Chondrocyte (in vitro differentiated cells): ENCODE measurements around the gene EEPD1. TPM values are rescaled to one million over a fixed set of nuclear protein-coding genes. Genes with fewer than 3 reads are reported as not detected.

Experiments
- DNase-seq: peaks from one replicate; pipeline ENCODE4 v3.0.0; 2021; ENCODE audit warnings: mixed read lengths, low spot score
- H3K27ac Mint-ChIP-seq: one replicate; pipeline ENCODE4 v1.8.0; 2021; ENCODE audit warnings: mild to moderate bottlenecking, moderate library complexity, mixed read lengths; ENCODE audit not compliant: unreplicated experiment
- H3K27me3 Mint-ChIP-seq: 2 replicates; pipeline ENCODE4 v1.8.0; 2021; ENCODE audit warnings: low read depth, mixed read lengths
- H3K36me3 Mint-ChIP-seq: 2 replicates; pipeline ENCODE4 v1.8.0; 2021; ENCODE audit warnings: low read depth, mixed read lengths
- H3K4me1 Mint-ChIP-seq: 2 replicates; pipeline ENCODE4 v1.8.0; 2021; ENCODE audit warnings: low read depth, mild to moderate bottlenecking, mixed read lengths
- H3K4me3 Mint-ChIP-seq: one replicate; pipeline ENCODE4 v1.8.0; 2021; ENCODE audit warnings: mild to moderate bottlenecking, moderate library complexity, mixed read lengths; ENCODE audit not compliant: unreplicated experiment
- H3K9me3 Mint-ChIP-seq: 2 replicates; pipeline ENCODE4 v1.8.0; 2021; ENCODE audit warnings: low read depth, mixed read lengths
- CTCF ChIP-seq: fragments of 200-600 bp; sonication (generic); IDR thresholded peaks from 2 replicates; pipeline ENCODE4 v1.5.0; 2021; ENCODE audit warnings: antibody characterized with exemption, mild to moderate bottlenecking, moderate library complexity
- total RNA-seq: library from RNA; stranded (reverse); gene quantifications from 3 replicates; pipeline ENCODE4 v1.2.1, GENCODE V29; 2021

Gene EEPD1
- total RNA-seq, 1 donor from 2014 or later = 5.8 TPM

- Mint-ChIP-seq H3K27ac (no peak overlapping the region), H3K4me1 (peaks cover 19% of the 10 kb centered on the region), H3K4me3 (no peak overlapping the region), H3K9me3 (no peaks in the 10 kb centered on the region), H3K27me3 (no peaks in the 10 kb centered on the region), H3K36me3 (peaks cover 1% of the 10 kb centered on the region)
- no peak for DNase-seq
- no peak for TF ChIP-seq CTCF
Measured at GRCh38 chr7:36298106-36298505, 145.1 kb downstream of the EEPD1 start.

- peaks cover 31% of the 10 kb centered on the region for H3K4me1 Mint-ChIP-seq
Measured at GRCh38 chr7:36299223-36299774, 146.2 kb downstream of the EEPD1 start.

GRCh38 chr7:36299823-36300341 is 146.8 kb downstream of the EEPD1 start:
- peak; percentile 21 for TF ChIP-seq CTCF
- Mint-ChIP-seq H3K4me3 (no peak overlapping the region), H3K36me3 (peaks cover 1% of the 10 kb centered on the region), H3K27ac (no peak overlapping the region), H3K4me1 (peaks cover 36% of the 10 kb centered on the region), H3K27me3 (no peaks in the 10 kb centered on the region), H3K9me3 (no peaks in the 10 kb centered on the region)
- no peak for DNase-seq

More at GRCh38 chr7:36299223-36299774, 146.2 kb downstream of the EEPD1 start:
- Mint-ChIP-seq H3K9me3 (no peaks in the 10 kb centered on the region), H3K36me3 (peaks cover 1% of the 10 kb centered on the region), H3K4me3 (no peak overlapping the region), H3K27ac (no peak overlapping the region), H3K27me3 (no peaks in the 10 kb centered on the region)
- DNase-seq = no peak
- TF ChIP-seq CTCF = no peak

- no peaks in the 10 kb centered on the region for H3K9me3 Mint-ChIP-seq
- H3K36me3 Mint-ChIP-seq = peaks cover 1% of the 10 kb centered on the region
- DNase-seq = no peak
- no peak overlapping the region for H3K4me3 Mint-ChIP-seq
- no peaks in the 10 kb centered on the region for H3K27me3 Mint-ChIP-seq
- TF ChIP-seq CTCF = no peak
- H3K4me1 Mint-ChIP-seq = peaks cover 40% of the 10 kb centered on the region
- H3K27ac Mint-ChIP-seq = no peak overlapping the region
Measured at GRCh38 chr7:36300696-36301350, 147.8 kb downstream of the EEPD1 start.

GRCh38 chr7:36301914-36302771 is 149.1 kb downstream of the EEPD1 start:
- DNase-seq = peak; percentile 48
- H3K27me3 Mint-ChIP-seq = no peaks in the 10 kb centered on the region
- peaks cover 40% of the 10 kb centered on the region for H3K4me1 Mint-ChIP-seq
- peaks cover 1% of the 10 kb centered on the region for H3K36me3 Mint-ChIP-seq
- H3K9me3 Mint-ChIP-seq = no peaks in the 10 kb centered on the region
- H3K4me3 Mint-ChIP-seq = no peak overlapping the region
- no peak for TF ChIP-seq CTCF
- peak overlapping the region; percentile 97 for H3K27ac Mint-ChIP-seq
